HG03565 (cell line): ENCODE data around the gene LCK.
"Not testable (repeated sequence)": the region's sequence is repeated elsewhere in the genome, so short reads cannot be mapped to it uniquely, and the experiment has no call there.

Experiments used
- ATAC-seq: cut with Tn5 transposase; IDR thresholded peaks from one replicate; pipeline ENCODE4 v1.9.1; 2021; ENCODE audit warnings: mild to moderate bottlenecking, moderate library complexity; ENCODE audit not compliant: unreplicated experiment

The LCK gene

GRCh38 chr1:32272557-32273390 lies 21.7 kb downstream of the LCK start:
- no peak for ATAC-seq

- ATAC-seq = no peak
Measured at GRCh38 chr1:32273391-32274208, 22.5 kb downstream of the LCK start.

GRCh38 chr1:32274646-32275340 lies 23.7 kb downstream of the LCK start:
- ATAC-seq = no peak

GRCh38 chr1:32275424-32275823 lies 24.4 kb downstream of the LCK start:
- no peak for ATAC-seq

GRCh38 chr1:32276032-32276782 lies 25.1 kb downstream of the LCK start:
- ATAC-seq = no peak

GRCh38 chr1:32284777-32285176 lies 33.7 kb downstream of the LCK start:
- not testable (repeated sequence) for ATAC-seq

GRCh38 chr1:32285658-32286057 lies 34.6 kb downstream of the LCK start:
- no peak for ATAC-seq

- ATAC-seq = no peak
Measured at GRCh38 chr1:32286763-32287162, 35.7 kb downstream of the LCK start.

- ATAC-seq = no peak
Measured at GRCh38 chr1:32289256-32289655, 38.2 kb downstream of the LCK start.

GRCh38 chr1:32291145-32291707 lies 40.2 kb downstream of the LCK start:
- ATAC-seq = no peak

GRCh38 chr1:32291708-32292538 lies 40.9 kb downstream of the LCK start, which contains the start of gene HDAC1:
Gene HDAC1 (plus strand): TSS chr1:32292083. CDS start chr1:32292170, 87 bp downstream.
- peak; percentile 96 for ATAC-seq

- not testable (repeated sequence) for ATAC-seq
Measured at GRCh38 chr1:32298211-32298610, 47.1 kb downstream of the LCK start.

GRCh38 chr1:32299327-32299726 lies 48.3 kb downstream of the LCK start:
- no peak for ATAC-seq

- ATAC-seq = no peak
Measured at GRCh38 chr1:32303358-32303757, 52.3 kb downstream of the LCK start.

- ATAC-seq = no peak
Measured at GRCh38 chr1:32303997-32304622, 53.0 kb downstream of the LCK start.

GRCh38 chr1:32305310-32305709 lies 54.2 kb downstream of the LCK start:
- ATAC-seq = no peak

- ATAC-seq = no peak
Measured at GRCh38 chr1:32307324-32307723, 56.3 kb downstream of the LCK start.

GRCh38 chr1:32309960-32310359 lies 58.9 kb downstream of the LCK start:
- no peak for ATAC-seq
